ENCODE measurements around the gene ZBTB34.

ZBTB34 gene

DNA sequence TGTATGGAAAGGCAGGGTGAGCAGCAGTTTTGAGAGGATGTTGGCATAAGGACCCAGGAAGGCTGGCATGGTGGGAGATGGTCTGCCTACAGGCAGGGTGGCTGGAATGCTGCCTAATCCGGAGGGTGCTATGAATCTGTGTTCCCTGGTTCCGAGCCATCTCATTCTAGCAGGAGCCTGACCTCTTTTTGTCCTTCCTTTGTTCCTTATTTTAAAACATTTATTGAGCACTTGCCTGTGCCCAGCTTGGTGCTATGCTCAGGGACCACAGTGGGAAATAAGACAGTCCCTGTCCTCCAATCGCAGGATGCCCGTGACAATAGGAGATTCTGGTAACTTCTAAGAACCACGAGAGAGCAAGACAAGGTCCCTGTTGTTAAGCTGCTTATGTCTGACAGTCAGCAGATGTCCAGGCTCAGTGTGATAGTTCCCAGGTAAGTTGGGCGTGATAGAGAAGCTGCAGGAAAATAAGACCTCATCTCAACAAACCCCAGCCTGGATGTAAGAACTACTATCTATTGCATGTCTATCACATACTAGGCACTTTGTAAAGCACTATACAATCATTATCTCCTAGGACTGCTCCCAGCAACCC, 9.1 kb upstream of the ZBTB34 start:
- no peak for DNase-seq (ENCODE audit: low read depth in 1 of 2, low spot score in 1 of 2)
- no peak for TF ChIP-seq JUND (IDR thresholded peaks at IDR 0.05; ENCODE audit: low read depth)
- in situ Hi-C loops (cut with HindIII; ENCODE audit: low pct_unique_long_range_greater_than_20kb, low sequenced_read_pairs) = no loop called here

GRCh38 chr9:126852086-126852688, 8.3 kb upstream of the ZBTB34 start:
- in situ Hi-C loops (cut with HindIII; ENCODE audit: low pct_unique_long_range_greater_than_20kb, low sequenced_read_pairs) = no loop called here
- no peak for TF ChIP-seq JUND (IDR thresholded peaks at IDR 0.05; ENCODE audit: low read depth)
- no peak for DNase-seq (ENCODE audit: low read depth in 1 of 2, low spot score in 1 of 2)

DNA sequence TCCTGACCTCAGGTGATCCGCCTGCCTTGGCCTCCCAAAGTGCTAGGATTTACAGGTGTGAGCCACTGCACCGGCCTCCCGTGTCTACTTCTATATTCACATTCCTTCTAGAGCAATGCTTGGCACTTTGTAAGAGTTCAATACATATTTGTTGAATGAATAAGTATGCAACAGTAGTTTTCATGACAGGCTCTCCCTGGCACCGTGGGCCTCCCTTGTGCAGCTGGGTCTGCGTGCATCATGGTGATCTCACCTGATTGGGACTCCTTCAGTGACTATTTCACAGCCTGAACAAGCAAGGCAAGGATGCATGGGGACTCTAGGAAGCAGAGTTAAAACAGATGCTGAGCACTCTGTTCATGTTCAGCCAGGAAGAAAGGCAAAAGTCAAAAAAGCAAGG, 6.8 kb upstream of the ZBTB34 start:
- TF ChIP-seq JUND (IDR thresholded peaks at IDR 0.05; ENCODE audit: low read depth) = no peak
- no peak for DNase-seq (ENCODE audit: low read depth in 1 of 2, low spot score in 1 of 2)
- in situ Hi-C loops (cut with HindIII; ENCODE audit: low pct_unique_long_range_greater_than_20kb, low sequenced_read_pairs) = no loop called here

GRCh38 chr9:126854734-126855133, 5.7 kb upstream of the ZBTB34 start:
- DNase-seq (ENCODE audit: low read depth in 1 of 2, low spot score in 1 of 2) = no peak
- TF ChIP-seq JUND (IDR thresholded peaks at IDR 0.05; ENCODE audit: low read depth) = no peak
- in situ Hi-C loops (cut with HindIII; ENCODE audit: low pct_unique_long_range_greater_than_20kb, low sequenced_read_pairs) = no loop called here

DNA sequence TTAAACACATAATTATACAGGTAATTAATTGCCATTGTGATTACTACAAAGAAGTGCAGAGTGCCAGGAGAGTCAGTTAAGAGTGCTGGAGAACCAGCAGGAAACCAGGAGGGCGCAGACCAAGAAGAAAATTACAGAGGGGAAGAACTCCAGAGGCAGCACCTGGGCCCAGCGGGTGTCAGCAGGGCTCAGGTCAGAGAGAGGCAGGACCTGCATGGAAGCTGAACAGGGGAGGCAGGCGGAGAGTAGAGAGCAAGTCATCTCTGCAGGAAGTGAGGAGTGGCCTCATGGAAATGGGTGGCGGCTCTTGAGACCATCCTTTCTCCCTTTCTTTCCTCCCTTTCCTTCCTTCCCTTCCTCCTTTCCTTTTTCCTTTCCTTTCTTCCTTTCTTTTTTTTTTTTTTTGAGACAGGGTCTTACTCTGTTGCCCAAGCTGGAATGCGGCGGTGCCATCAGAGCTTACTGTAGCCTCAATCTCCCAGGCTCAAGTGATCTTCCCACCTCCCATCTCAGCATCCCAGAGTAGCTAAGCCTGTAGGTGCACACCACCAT, 4.0 kb upstream of the ZBTB34 start:
- TF ChIP-seq JUND (IDR thresholded peaks at IDR 0.05; ENCODE audit: low read depth) = no peak
- in situ Hi-C loops (cut with HindIII; ENCODE audit: low pct_unique_long_range_greater_than_20kb, low sequenced_read_pairs) = no loop called here
- no peak for DNase-seq (ENCODE audit: low read depth in 1 of 2, low spot score in 1 of 2)

DNA sequence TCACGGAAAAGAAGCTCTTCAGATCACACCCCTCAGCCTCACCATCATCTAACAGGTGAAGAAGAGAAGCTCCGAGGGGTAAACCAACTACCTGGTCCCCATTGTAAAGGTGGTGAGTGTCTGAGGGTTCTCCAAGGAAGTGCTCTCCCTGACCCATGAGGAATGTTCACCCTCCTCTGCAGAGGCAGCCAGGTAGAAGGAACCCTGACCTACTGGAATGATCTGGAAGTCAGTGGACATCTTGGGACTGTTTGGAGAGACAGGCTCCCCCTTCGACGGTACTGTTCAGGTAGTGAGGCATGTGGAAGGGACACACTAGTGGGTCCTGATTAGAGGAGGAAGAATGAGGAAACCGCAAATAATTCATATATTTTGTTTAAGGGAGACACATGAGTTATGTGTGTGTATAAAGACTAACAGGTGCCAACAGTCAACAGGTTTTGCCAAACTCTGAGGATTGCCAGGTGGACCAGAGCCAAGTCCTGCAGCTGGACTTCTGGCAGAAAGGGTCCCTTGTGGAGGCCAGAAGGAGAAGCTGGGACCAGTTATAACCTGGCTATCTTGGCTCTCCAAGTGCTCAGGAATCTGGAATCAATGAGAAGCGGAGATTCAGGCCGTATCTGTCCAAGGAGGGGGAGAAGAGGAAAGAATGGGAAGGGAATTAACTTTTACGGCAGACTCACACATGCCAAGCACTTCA, 3.0 kb upstream of the ZBTB34 start:
- peak in 1 of 2 experiments; percentile 59 for DNase-seq (ENCODE audit: low read depth in 1 of 2, low spot score in 1 of 2)
- in situ Hi-C loops (cut with HindIII; ENCODE audit: low pct_unique_long_range_greater_than_20kb, low sequenced_read_pairs) = no loop called here
- TF ChIP-seq JUND (IDR thresholded peaks at IDR 0.05; ENCODE audit: low read depth) = no peak

DNA sequence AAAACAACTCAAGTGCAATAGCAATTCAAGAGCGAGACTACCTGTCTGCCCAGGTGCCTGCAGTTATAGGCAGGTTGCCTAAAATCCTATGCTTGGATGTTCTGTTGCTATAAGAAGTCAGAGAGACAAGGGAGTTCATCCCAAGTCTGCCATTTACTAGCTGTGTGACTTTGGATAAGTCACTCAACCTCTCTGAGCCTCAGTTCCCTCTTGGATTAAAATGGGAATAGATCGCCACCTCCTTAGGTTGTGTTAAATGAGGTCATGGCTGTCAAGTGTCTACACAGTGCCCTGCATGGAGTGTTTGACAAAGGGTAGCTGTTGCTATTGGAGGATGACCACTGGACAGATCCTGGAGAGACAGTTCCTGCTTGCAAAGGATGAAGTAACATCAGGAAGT, 1.3 kb upstream of the ZBTB34 start:
- in situ Hi-C loops (cut with HindIII; ENCODE audit: low pct_unique_long_range_greater_than_20kb, low sequenced_read_pairs) = no loop called here
- DNase-seq (ENCODE audit: low read depth in 1 of 2, low spot score in 1 of 2) = no peak
- TF ChIP-seq JUND (IDR thresholded peaks at IDR 0.05; ENCODE audit: low read depth) = no peak

DNA sequence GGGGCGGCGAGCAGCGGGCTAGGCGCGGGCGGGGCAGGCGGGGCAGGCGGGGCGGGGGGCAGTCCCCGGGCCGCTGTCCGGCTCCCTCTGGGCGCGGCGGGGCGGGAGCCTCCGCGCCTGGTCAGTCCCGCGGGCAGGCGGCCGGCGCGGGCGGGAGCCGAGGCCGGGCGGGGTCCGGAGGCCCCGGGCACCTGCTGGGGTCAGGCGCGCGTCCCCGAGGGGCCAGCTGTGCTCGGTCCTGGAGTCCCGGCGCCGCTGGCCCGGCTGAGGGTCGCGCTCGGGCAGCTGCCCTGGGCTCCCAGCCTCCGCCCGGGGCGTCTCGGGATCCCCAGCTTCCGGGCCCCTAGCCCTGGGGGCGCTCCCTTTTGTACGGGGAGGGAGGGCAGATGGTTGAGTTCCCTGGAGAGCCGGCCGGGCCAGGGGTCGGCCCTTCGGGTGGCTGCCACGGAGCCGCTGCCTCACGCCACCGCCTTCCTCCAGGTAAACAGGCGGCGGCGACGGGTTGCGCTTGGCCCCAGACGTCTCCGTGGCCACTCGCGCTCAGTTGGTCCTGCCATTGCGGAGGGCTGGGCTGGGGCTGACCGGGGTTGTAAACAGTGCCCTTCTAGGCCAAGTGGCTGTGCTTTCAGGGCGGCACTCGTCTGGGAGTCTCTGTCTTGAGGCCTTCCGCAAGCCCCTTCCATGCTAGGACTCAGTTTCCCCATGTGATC, 473 bp downstream of the ZBTB34 start:
- TF ChIP-seq JUND (IDR thresholded peaks at IDR 0.05; ENCODE audit: low read depth) = no peak
- DNase-seq (ENCODE audit: low read depth in 1 of 2, low spot score in 1 of 2) = peak in 1 of 2 experiments; percentile 51
- in situ Hi-C loops (cut with HindIII; ENCODE audit: low pct_unique_long_range_greater_than_20kb, low sequenced_read_pairs) = no loop called here

DNA sequence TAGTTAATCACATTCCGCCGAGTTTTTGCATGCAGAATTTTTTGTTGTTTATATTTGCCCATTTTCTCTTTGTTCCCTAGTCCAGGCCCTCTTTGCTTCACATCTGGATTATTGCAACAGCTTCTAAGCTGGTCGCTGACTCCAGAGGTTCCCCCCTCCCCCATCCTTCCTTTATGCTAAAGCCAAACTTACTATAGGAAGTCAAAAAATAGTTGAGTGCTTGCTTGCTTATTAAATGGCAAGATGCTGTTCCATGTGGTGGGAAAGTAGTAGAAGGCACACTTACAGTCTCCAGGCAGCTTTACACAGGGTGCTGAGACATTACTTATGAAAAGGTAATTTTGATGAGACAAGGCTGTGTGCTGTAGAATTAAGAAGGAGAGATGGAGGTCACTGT, 1.3 kb downstream of the ZBTB34 start:
- in situ Hi-C loops (cut with HindIII; ENCODE audit: low pct_unique_long_range_greater_than_20kb, low sequenced_read_pairs) = no loop called here
- no peak for DNase-seq (ENCODE audit: low read depth in 1 of 2, low spot score in 1 of 2)
- TF ChIP-seq JUND (IDR thresholded peaks at IDR 0.05; ENCODE audit: low read depth) = no peak

GRCh38 chr9:126862104-126862761, 1.8 kb downstream of the ZBTB34 start:
- no peak for TF ChIP-seq JUND (IDR thresholded peaks at IDR 0.05; ENCODE audit: low read depth)
- no peak for DNase-seq (ENCODE audit: low read depth in 1 of 2, low spot score in 1 of 2)
- in situ Hi-C loops (cut with HindIII; ENCODE audit: low pct_unique_long_range_greater_than_20kb, low sequenced_read_pairs) = no loop called here

DNA sequence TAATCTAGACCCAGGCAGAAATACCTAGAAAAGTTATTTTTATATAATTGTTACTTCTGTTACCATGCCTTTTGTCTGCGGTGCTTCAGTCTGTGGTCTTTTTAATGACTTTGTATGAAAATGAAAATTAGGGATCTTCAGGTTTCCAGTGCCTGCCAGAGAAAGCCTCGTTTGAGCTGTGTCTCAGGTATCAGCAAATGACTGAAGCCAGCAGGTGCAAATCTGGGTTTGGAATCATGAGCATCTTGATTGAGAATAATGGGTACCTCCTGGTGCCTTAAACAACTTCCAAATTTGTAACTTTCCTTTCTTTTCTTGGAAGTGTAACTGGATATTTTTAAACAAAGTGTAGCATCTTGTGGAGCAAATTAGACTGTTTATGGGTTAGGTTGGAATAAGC, 4.3 kb downstream of the ZBTB34 start:
- in situ Hi-C loops (cut with HindIII; ENCODE audit: low pct_unique_long_range_greater_than_20kb, low sequenced_read_pairs) = no loop called here
- no peak for DNase-seq (ENCODE audit: low read depth in 1 of 2, low spot score in 1 of 2)
- no peak for TF ChIP-seq JUND (IDR thresholded peaks at IDR 0.05; ENCODE audit: low read depth)

DNA sequence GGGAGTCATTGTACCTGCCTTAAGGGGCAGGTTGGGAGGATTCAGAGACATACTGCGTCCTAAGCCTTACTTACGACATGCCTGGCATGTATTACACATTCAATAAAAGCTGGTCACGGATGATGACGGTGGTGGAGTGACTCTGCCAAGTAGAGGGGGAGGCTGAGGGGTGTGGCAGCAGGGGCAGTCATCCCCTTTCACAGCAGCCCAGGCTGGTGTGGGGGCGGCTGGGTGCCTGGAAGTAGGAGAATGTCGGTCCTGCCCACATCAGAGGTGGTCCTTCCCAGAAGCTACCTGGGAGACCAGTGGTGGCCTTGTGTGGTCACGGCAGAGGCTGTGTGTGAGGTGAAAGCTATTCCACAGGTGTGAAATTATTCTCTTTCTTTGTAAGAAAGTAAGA, 8.9 kb downstream of the ZBTB34 start:
- DNase-seq (ENCODE audit: low read depth in 1 of 2, low spot score in 1 of 2) = no peak
- TF ChIP-seq JUND (IDR thresholded peaks at IDR 0.05; ENCODE audit: low read depth) = no peak
- in situ Hi-C loops (cut with HindIII; ENCODE audit: low pct_unique_long_range_greater_than_20kb, low sequenced_read_pairs) = no loop called here

All from T47D (cell line).